Esophagus squamous epithelium (tissue), 4 donors: ENCODE measurements around the gene NCKIPSD.

ENCODE experiments used
- CTCF ChIP-seq, 6 experiments: fragments of 450-650 bp in 4 of 6; fragments of 200-600 bp in 2 of 6; sonication (generic) in 2 of 6; IDR thresholded peaks; one replicate each; pipeline ENCODE4 v1.5.1; 2016 to 2019; ENCODE audit warnings: antibody characterized with exemption in 6 of 6, mild to moderate bottlenecking in 4 of 6, moderate library complexity in 4 of 6
- POLR2A ChIP-seq, 4 donors: fragments of 450-650 bp; IDR thresholded peaks; one replicate each; pipeline ENCODE4 v1.6.1; 2017; ENCODE audit warnings: antibody characterized with exemption in 4 of 4, mild to moderate bottlenecking in 4 of 4, moderate library complexity in 3 of 4

GRCh38 chr3:48709051-48709461 lies 23.3 kb upstream of the NCKIPSD start:
- TF ChIP-seq CTCF (IDR thresholded peaks at IDR 0.05): no peak
- no peak for TF ChIP-seq POLR2A (IDR thresholded peaks at IDR 0.05)
